ENCODE measurements around the gene MRPL32.

MRPL32 gene

DNA sequence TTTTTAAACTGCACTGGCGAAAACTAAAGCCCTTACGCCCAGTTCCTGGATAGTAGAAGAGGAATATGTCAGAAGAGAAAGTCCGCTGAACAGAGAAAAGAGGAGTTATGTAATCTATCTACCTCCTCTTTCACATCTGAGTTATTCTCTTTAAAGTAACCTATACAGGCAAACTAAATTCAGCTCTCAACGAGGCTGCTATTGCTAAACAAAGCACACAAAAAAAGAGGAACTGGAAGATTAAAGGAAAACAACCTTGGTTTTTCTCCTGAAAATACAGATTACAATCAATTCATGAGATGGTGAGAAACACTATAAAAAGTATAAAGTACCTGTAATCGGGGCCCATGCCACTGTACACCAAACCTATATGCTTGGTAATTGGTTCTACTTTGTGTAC is 6.0 kb upstream of the MRPL32 start:
- DNase-seq (ENCODE audit: low read depth), result no peak

DNA sequence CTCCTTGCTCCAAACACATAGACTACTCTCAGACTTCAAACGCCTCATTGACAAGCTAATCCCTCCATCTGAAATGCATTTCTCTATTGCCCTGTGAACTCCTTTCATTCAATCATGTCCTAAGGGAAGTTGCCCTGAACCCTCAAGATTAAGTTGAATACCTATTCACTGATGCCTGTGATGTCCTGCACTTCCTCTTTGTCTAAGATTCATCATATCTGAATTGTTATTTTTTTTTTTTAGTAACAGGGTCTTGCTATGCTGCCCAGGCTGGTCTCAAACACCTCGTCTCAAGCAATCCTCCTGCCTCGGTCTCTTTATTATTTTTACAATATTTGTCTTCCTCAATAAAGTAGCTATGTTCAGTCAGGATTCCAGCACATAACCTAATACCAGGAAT is 3.4 kb upstream of the MRPL32 start:
- DNase-seq (ENCODE audit: low read depth), result no peak

DNA sequence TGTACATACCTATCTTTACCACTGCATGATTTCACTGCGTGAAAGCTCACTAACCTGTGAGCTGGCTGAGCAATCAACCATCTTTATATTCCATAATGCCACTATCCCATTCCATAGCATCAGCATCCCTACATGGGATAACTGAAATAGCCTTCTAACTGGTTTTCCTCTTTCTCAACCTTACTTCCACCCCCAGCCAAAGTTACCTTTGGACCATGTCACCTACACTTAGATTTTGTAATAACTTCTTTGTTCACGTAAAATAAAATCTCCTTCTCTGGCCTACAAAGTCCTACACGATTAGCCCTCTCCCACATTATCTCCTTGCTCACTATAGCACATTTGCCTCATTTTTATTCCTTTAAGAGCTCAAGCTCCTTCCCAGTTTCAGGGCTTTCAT is 2.7 kb upstream of the MRPL32 start:
- no peak for DNase-seq (ENCODE audit: low read depth)

DNA sequence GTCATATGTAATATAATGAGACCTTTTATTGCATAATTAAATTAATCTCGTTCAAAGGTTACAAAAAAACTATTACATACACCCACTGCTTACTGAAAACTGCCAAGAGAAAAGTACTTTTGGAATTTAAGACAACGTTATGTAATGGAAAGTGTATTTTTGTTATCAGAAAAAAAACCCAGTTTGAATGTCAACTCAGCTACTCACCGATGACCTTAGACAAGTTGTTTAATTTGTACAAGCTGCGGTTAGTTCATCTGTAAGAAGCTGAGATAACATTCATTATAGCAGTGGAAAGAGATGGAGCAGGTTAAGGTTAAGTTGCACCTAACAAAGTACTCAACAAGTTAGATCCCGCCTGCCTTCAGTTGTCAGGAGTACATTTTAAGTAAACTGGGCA is 1.3 kb upstream of the MRPL32 start:
- DNase-seq (ENCODE audit: low read depth), result no peak

DNA sequence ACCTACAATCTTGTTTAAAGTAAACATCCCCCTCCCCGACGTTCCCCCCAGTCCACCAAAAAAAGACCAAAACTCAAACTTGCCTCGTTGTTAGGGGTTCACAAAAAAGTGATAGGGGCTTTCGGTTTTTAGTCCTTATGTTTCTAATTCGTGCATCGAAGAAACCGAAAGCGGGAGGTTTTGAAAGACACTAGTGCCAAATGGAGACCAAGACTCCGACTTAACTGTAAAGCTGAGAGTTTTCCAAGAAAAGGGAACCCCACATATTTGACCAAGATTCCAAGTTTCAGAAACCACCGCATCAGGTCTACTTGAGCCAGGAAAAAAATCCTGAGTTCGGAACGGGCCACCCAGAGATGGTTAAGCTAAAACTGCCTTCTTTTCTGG is 736 bp upstream of the MRPL32 start:
- DNase-seq (ENCODE audit: low read depth), result no peak

DNA sequence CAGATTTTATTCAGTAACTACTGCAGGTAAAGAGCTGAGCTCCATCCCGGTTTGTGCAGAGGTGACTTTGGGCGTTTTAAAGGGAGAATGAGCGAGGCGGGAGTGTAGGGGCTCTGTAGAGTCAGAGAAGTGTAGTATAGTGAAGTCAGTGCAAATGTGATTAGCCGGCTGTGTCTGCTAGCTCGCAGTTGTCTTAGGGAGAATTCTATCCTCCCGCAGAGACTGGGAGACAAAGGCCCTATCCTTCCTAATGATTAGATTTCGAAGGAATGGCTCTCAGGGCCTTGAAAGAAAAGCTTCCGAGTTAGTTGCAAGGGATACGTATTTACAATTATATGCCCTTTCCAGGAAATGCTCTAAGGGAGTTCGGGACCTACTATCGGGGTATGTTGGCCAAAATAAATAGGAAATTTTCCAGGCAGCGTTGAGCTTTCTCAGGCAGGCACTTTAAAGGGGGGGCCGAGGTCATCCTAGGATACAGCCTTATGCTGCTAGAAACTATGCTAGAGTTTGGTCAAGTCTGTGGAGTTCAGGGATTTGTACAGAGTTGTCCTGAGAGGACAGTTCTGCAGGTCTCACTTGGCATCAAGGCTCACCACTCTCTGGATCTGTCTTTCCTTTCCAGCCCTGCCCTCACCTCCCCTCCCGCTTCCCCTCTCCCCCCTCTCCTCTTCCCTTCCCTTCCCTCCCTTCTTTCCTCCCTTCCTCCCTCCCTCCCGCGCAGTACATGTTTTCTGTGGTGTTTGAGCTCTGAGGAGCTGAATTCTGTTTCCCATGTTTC is 825 bp downstream of the MRPL32 start:
- DNase-seq (ENCODE audit: low read depth), result no peak

DNA sequence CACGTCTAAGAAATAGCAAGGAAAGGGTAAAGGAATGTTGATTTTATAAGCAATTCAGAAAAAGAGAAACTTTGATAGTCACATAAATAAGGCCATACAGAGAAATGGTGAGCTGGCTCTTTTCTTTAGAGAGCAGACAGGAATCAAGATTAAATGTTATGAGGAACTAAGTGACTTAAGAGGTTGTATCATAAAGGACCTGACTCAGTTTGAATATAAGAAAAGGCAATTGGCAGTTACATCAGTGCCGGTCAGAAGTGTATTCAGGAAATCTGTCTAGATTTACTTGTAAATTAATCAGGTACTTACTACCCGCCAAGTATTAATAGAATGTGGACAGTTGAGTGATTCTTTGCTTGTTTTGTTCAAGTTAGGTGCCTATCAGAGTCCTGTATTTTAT is 2.1 kb downstream of the MRPL32 start:
- no peak for DNase-seq (ENCODE audit: low read depth)

DNA sequence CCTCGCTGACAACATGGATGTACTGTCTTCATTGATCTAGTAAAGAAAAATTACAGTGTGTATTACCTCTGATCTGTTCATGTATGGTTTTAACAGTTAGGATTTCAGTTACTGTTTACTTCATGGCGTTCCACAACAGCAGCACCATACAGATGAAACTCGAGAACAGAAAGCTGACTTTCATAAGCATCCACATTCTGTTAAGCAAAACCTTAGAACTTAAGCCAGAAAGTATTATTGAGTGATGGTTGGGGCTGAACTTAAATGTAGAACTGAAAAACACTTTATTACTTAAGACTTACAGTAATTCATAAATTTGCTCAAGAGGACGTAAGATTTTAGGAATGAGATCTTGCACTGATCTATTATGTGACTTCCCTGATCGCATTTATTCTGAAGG is 3.7 kb downstream of the MRPL32 start:
- no peak for DNase-seq (ENCODE audit: low read depth)

DNA sequence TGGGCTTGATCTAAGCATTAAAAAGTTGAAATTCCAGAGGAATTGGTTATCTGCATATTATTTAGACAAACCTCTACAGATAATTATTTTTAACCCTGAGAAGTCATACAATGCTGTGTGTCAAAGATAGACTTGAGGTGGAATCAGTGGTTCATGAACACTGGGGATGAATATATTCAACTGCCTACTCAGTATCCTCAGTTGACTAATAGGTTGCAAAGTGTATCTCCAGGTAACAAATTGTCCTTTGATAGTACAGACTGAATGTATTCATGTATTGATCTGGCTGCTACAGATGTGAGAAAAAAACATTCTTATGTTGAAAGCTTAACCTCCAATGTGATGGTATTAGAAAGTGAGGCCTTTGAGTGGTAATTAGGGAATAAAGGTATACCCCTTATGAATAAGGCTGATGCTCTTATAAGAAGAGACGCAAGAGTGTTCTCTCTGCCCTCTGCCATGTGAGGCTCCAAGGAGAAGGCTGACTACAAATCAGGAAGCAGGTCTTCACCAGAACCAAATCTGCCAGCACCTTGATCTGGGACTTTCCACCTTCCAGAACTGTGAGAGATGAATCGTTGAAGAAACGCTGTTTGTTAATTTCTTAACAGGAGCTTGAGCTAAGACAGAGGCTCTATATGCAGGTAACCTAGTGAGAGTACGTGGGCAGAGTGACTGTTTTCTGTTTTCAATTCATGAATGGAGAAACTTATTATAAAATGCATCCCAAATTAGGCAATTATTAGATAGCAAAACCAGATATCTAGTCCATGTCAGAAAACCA is 7.5 kb downstream of the MRPL32 start:
- DNase-seq (ENCODE audit: low read depth), result no peak

DNA sequence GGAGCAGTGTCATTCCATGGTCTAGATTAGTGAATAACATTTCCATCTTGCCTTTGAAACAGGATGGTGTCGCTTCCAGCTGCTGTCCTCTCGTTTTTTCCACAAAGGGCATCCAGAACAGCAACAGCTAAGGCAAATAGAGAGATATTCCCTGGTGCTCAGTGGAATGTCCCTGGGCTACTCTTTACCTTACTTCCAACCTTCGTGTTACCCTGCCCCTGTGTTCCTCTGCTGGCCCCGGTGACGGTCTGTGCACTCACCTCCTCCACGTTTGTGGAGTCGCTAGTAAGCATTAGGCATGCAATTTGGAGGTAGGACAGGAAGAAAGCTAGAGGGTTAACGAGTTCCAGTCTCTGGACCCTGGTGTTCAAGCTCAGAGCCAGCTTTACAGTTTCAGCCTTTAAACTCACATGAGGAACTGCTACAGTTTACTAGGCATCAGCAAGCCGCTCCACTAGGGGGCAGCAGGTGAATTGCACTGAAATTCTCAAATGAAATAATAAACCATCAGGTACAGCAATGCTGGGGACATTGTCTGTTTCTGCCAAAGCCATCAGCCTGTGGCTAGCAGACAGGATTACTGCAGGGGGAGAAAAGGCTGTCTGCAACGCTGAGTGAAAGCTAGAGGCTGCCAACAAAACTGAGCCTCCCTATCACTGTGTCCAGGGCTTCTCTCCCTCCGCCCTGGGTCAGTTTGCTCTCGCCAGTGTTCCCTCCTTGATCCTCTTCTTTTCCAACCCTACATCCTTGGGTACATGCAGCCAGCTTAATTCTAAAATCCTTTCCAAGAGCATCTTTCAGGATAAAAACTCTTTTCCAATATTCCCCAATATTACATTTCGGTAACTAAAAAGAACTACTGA is 9.0 kb downstream of the MRPL32 start:
- DNase-seq (ENCODE audit: low read depth), result peak; percentile 54

DNA sequence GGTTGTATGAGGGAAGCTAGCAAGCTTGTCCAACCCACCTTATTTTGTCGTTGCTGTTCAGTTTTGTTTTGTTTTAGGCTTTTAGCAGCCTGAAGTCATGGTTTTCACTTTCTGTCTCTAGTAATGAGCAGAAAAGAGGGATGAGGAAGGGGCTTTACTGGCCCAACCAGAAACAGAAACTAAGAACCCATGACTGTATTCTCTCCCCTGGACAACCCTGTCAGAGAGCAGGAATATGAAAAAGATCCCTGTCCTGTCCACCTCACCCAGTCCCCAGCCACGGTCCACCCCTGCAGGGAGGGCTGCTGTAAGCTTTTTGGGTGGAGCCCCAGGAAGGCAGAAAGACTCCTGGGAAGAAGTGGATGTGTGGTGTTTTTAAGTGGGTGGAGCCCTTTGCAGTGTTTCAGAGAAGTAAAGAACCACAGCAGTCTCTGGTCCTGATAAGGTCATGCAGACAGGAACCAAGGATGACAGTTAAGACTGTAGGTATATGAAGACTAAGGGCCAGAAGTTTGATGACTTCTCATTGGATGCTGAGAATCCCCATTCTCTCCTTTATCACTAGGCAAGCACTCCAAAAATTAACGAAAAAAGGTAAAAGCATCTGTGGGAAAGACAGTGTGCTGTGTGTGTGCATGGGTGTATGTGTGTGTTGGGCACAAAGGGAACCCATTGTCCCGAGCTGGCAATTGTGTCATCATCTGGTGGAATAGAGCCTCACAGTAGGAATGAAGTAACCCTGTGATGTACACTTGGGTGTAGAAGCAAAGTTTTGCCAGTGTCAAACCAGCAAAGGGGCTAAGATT is 13.8 kb downstream of the MRPL32 start:
- no peak for DNase-seq (ENCODE audit: low read depth)

DNA sequence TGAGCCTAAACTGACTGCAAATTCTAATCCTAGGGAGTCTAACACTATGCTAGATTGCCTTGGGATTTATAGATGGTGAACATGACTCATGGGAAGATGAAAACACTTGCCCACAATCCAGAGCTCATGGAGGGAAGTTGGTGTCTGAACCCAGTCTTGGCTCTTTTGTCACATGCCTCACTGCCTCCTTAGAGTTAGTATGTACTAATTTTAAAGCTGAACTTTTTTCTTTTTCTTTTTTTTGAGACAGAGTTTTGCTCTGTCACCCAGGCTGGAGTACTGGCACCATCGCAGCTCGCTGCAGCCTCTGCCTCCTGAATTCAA is 14.4 kb downstream of the MRPL32 start:
- no peak for DNase-seq (ENCODE audit: low read depth)

DNA sequence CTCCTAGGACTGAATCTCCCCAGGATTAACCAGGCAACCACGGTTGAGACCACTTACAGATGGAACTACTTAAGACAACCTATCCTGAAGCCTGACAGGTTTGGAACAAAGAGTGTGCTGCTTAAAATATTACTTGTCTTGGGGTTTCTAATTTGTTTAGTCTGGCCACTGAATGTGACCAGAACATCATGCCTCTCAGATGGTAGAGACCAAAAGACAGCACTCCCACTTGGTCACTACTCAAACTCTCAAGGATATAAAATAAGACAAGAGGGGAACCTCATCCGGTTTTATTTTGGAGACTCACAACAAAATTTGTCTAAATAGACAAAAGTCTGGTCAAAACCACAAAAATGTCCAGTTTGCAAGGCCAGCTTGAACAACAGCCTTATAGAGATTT is 15.3 kb downstream of the MRPL32 start:
- DNase-seq (ENCODE audit: low read depth), result no peak

DNA sequence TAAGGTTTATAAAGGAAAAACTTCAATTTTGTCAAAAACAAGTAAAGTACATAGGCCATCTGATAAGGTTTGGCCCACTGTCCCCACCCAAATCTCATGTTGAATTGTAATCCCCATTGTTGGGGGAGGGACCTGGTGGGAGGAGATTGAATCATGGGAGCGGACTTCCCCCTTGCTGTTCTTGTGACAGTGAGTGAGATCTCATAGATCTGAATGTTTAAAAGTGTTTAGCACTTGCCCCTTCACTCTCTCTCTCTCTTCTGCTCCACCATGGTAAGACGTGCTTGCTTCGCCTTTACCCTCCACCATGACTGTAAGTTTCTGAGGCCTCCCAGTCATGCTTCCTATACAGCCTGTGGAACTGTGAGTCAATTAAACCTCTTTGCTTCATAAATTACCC is 18.2 kb downstream of the MRPL32 start:
- no peak for DNase-seq (ENCODE audit: low read depth)

DNA sequence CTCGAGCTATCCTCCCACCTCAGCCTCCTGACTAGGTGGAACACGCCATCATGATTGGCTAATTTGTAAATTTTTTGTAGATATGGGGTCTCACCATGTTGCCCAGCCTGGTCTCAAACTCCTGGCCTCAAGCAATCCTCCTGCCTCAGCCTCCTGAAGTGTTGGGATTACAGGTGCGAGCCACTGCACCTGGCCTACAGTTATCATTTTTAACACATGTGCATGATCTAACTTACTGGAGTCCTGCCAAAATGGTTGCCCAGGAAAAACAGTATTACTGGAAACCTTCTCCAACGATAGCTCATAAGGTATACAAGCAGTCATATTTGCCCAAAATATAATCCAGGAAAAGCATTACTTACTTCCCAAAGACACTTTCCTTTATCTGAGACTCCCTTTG is 20.2 kb downstream of the MRPL32 start:
- no peak for DNase-seq (ENCODE audit: low read depth)

DNA sequence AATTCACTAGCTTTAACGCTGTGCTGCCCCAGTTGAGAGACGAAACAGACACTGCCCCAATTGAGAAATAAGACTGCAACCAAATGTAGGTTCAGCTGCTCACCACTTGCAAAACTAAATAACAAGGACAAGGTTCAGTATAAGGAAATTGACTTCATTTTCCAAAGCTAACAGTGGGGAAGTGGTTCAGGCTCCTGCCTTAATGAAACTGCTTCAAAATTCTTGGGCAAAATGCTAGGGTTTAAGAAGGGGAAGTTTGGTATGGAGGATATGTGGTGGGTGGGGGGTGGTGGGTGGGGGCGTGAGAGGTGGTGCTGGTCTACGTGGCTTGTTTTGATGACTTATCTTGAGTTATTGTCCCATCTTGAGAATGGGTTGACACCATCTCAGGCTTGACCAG is 21.8 kb downstream of the MRPL32 start:
- DNase-seq (ENCODE audit: low read depth), result no peak

DNA sequence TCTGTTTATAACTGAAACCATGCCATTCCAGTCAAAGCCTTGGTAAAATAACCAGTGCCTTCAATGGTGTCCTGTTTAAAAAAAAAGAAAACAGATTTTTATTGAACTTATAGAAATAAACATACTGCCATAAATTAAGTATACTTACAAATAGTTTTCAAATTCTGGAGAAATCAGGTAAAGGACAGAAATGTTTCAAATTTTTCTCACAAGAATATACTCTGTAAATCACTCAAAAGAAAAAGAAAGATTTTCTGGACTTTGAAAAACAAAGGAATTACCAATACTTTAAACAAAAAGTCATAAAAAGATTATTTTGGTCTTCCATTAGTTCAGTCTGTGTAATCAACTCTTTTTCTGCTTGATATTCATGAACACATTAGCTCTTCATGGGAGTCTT is 23.9 kb downstream of the MRPL32 start:
- no peak for DNase-seq (ENCODE audit: low read depth)

DNA sequence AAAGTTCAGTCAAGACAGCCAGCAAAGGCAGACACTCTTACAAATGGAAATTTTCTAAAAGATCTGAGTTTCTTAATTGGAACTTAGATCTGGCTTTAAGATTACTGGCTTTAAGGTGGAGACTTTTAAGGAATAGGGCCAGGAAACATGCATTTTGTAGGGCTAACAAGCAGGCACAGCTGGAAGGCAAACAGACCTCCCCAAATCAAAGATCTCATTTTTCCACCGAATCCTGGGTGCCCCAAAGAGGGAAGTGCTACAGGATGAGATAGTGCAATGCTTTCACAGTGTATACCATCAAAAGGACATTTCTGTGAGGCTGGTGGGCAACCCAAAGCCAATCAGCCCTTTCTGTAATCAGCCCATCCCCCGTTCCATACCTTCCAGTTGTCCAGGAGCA is 27.4 kb downstream of the MRPL32 start:
- DNase-seq (ENCODE audit: low read depth), result no peak

DNA sequence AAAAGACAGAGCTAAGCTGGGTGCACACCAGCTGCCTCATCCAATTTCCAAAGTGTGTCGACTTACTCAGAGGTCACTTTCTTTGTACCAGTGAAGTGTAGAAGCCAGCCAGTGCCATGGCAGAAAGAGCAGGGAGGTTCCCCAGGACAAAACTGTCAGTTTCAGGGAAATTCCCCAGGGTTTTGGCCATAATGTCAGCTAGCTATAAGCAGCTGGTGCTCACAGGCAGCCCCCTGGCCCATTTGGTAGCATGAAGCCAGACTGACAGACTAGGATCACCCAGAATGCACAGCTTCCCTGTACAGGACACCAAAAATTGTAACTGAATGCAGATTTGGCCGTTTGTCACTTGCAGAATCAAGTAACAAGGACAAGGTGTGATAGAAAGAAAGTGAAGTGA is 28.6 kb downstream of the MRPL32 start:
- DNase-seq (ENCODE audit: low read depth), result no peak

DNA sequence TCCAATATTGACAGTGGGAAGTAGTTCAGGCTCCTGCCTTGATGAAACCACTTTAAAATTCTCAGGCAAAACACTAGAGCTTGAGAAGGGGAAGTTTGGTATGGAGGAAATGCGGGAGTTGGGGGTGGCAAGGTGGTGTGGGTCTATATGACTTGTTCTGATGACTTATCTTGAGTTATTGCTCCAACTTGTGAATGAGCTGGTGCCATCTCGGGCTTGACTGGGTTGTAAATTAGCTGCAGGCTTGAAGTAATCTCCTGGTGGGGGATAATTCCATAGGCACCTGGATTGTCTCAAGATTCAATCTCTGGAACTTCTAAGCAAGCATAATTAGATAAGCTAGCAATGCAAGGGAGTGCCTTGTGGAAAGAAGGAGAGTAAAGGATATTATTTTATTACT is 29.0 kb downstream of the MRPL32 start:
- DNase-seq (ENCODE audit: low read depth), result no peak

DNA sequence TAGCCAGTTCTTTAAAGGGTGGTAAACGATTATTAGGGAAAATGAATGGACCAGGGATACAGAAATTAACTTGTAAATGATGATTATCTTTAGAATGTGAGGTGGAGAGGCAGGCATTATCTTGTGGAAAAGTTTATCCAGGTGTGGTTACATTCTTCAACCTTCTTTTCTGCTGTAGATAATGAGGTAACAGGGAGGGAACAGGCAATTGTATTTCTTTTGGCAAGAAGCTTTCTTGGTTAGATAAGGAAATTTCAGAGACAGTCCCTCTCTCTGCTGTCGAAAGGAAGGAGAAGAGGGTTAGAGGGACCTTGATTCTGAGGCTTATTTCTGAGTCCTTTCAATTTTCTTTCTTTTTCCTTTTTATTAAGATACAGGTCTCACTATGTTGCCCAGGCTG is 32.1 kb downstream of the MRPL32 start:
- DNase-seq (ENCODE audit: low read depth), result no peak

All from GM04504 (cell line).